ES-I3 (cell line): ENCODE results near the gene ACSF3.
"Not testable (repeated sequence)": the region's sequence is repeated elsewhere in the genome, so short reads cannot be mapped to it uniquely, and the experiment has no call there.

Experiments
- H3K36me3 ChIP-seq: 2 replicates; pipeline ENCODE4 v1.6.1; 2013; ENCODE audit warnings: mild to moderate bottlenecking, low read length, control low read depth, moderate library complexity; ENCODE audit not compliant: insufficient read depth
- H3K4me1 ChIP-seq: 2 replicates; pipeline ENCODE4 v1.6.1; 2013; ENCODE audit warnings: mild to moderate bottlenecking, control low read depth, low read length; ENCODE audit not compliant: insufficient read depth
- H3K9ac ChIP-seq: 2 replicates; pipeline ENCODE4 v1.6.1; 2013; ENCODE audit warnings: low read depth, mild to moderate bottlenecking, low read length, moderate library complexity
- H3K9me3 ChIP-seq: 2 replicates; pipeline ENCODE4 v1.6.1; 2013; ENCODE audit warnings: mild to moderate bottlenecking, low read length, moderate library complexity; ENCODE audit not compliant: control insufficient read depth, insufficient read depth

The ACSF3 gene

DNA sequence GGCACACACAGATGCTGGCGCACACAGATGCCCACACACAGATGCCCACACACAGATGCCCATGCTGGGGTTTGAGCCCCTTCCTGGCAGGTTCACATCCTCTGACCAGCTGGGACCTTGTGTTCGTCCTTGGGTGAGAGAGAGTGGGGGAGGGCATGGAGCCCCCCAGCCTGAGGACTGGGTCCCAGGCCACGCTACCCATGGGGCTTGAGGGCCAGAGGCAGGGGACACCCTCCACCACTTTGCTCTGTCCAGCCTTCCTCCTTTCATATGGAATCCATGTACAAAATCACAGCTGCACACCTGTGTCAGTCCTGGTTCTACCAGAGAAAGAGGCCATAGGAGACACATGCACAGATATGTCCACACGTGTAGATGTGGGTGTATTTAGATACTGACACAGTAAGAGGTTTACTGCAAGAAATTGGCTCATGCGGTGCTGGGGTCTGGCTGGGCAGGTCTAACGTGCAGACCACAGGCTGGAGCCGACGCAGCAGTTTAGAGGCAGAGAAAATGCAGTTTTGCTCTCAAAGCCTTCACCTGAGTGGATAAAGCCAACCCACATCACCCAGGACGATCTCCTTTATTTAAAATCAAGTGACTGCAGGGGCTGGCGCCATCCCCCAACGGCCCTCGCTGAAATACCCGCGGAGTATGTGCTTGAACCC is 95.8 kb downstream of the ACSF3 start:
- Histone ChIP-seq H3K9ac (no peak overlapping the region), H3K36me3 (no peaks in the 10 kb centered on the region), H3K4me1 (no peaks in the 10 kb centered on the region), H3K9me3 (no peaks in the 10 kb centered on the region)

DNA sequence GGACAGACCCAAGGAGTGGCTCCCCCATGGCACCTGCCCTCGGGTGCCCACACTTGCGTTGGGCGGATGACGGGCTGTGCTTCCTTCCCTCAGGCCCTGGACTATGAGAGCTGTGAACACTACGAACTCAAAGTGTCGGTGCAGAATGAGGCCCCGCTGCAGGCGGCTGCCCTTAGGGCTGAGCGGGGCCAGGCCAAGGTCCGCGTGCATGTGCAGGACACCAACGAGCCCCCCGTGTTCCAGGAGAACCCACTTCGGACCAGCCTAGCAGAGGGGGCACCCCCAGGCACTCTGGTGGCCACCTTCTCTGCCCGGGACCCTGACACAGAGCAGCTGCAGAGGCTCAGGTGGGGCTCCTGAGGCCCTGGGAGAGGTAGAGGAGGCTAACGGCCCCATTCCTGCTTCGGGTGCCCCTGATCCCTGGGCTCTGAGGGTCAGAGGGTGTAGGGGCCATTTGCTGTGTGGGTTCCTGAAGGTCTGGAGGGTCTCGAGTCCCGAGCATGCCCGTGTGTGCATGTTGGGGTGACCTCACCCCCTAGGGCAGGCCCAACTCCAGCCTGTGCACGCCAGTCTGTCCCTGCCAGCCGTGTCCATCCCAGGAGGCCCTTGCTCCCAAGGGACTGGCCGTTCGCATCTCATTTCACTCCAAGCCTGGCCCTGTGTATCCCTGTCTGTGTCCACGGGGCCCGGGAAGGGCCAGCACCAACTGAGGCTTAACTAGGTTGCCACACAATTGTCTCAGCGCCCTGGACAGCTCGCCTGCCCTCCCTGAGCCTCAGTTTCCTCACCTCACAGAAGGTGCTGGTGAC is 96.7 kb downstream of the ACSF3 start:
- Histone ChIP-seq H3K4me1 (no peaks in the 10 kb centered on the region), H3K9ac (no peak overlapping the region), H3K36me3 (no peaks in the 10 kb centered on the region), H3K9me3 (no peaks in the 10 kb centered on the region)

DNA sequence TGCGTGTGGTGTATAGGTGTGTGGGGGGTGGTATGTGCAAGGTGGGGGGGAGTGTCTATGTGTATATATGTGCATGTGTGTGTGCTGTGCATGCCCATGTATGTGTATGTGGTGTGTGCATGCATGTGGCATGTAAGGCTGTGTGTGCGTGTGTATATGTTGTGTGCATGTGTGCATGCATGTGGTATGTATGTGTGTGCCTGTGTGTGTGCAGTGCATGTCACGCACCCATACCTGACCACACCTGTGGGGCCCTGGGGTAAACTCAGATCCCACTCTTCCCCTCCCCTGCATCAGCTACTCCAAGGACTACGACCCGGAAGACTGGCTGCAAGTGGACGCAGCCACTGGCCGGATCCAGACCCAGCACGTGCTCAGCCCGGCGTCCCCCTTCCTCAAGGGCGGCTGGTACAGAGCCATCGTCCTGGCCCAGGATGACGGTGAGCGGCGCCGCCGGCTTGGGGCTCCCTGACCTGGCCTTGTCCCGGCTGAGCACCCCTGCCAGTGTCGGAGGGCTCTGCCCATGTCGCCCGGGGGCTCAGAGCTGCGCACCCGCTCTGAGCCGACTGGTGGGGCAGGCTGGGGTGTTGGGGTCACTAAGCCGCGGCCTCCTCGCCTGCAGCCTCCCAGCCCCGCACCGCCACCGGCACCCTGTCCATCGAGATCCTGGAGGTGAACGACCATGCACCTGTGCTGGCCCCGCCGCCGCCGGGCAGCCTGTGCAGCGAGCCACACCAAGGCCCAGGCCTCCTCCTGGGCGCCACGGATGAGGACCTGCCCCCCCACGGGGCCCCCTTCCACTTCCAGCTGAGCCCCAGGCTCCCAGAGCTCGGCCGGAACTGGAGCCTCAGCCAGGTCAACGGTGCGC is 97.6 kb downstream of the ACSF3 start:
- Histone ChIP-seq H3K36me3 (no peaks in the 10 kb centered on the region), H3K9ac (peak overlapping the region; percentile 9; the same call in 1 of the 2 replicates)

DNA sequence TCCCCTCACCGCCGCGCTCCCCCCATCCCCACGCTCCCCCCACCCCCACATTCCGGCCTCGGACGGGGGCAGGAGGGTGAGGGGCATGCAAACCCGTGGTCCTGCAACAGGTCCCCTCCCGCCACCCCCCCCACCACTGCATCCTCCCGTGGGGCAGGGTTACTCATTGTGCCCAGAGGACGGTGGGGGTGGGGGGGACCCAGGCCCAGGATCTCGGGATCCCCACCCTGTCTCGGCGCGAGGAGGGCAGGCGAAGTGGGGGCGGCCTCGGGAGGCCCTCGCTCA is 98.2 kb downstream of the ACSF3 start:
- Histone ChIP-seq H3K36me3 (no peaks in the 10 kb centered on the region), H3K9ac (peak overlapping the region; percentile 62; the same call in 1 of the 2 replicates), H3K4me1 (no peaks in the 10 kb centered on the region), H3K9me3 (no peaks in the 10 kb centered on the region)

More for the DNA sequence above, 97.6 kb downstream of the ACSF3 start:
- H3K4me1 ChIP-seq: no peaks in the 10 kb centered on the region
- H3K9me3 ChIP-seq: no peaks in the 10 kb centered on the region

DNA sequence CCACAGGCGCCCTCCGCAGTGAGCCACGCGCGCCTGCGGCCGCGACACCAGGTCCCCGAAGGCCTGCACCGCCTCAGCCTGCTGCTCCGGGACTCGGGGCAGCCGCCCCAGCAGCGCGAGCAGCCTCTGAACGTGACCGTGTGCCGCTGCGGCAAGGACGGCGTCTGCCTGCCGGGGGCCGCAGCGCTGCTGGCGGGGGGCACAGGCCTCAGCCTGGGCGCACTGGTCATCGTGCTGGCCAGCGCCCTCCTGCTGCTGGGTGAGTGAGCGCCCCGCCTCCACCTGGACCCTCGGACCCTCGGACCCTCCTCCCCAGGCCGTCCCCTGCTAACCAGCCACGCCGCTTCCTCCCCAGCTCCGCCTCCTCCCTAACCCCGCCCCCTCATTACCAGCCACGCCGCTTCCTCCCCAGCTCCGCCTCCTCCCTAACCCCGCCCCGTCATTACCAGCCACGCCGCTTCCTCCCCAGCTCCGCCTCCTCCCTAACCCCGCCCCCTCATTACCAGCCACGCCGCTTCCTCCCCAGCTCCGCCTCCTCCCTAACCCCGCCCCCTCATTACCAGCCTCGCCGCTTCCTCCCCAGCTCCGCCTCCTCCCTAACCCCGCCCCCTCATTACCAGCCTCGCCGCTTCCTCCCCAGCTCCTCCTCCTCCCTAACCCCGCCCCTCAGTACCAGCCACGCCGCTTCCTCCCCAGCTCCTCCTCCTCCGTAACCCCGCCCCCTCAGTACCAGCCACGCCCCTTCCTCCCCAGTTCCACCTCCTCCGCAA is 98.7 kb downstream of the ACSF3 start:
- peak overlapping the region; percentile 62; the same call in 1 of the 2 replicates for H3K9ac ChIP-seq
- not testable (repeated sequence) for H3K9me3 ChIP-seq, H3K4me1 ChIP-seq, H3K36me3 ChIP-seq

DNA sequence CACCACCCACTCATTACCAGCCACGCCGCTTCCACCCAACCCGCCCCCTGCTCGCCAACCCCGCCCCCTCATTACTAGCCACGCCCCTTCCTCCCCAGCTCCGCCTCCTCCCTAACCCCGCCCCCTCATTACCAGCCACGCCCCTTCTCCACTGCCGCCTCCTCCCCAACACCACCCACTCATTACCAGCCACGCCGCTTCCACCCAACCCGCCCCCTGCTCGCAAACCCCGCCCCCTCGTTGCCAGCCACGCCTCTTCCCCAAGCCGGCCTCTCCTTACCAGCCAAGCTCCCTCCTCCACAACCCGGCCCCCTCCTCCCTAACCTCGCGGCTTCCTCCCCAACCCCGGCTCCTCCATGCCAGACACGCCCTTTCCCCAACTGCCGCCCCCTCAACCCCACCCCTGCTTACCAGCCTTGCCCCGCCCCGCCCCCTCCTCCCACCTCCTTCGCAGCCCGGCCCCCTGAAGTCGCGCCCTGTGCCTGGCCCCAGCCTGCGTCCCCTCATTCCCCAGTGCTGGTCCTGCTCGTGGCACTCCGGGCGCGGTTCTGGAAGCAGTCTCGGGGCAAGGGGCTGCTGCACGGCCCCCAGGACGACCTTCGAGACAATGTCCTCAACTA is 99.4 kb downstream of the ACSF3 start:
- H3K9ac ChIP-seq: 0 out of 2 replicates have a peak overlapping the region, but pooled peaks have one; percentile 15
- H3K36me3 ChIP-seq: no peaks in the 10 kb centered on the region
- no peaks in the 10 kb centered on the region for H3K4me1 ChIP-seq
- no peaks in the 10 kb centered on the region for H3K9me3 ChIP-seq

DNA sequence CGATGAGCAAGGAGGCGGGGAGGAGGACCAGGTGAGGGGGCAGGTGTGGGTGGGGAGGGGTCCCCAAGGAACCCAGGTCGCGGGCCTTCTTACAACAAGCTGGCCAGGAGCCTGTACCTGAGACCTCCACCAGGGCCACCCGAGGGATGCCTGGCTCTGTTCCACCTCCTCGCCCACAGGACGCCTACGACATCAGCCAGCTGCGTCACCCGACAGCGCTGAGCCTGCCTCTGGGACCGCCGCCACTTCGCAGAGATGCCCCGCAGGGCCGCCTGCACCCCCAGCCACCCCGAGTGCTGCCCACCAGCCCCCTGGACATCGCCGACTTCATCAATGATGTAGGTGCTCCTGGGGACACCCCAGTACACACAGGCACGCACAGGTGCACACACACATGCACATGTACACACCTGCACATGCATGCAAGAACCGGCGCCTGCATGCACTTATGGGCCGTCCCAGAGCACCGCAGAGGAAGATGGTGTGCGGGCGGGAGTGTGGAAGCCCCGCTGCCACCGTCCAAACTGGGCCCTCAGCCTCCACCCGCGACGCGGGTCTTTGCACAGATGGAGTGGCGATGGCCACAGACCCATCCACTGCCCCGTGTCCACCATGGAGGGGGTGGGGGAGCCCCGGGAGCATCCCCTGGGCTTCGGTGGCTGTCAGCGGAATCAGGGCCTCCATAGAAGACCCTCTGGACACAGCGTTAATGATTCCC is 100.1 kb downstream of the ACSF3 start:
- no peaks in the 10 kb centered on the region for H3K36me3 ChIP-seq
- H3K9me3 ChIP-seq: no peaks in the 10 kb centered on the region
- 0 out of 2 replicates have a peak overlapping the region, but pooled peaks have one; percentile 15 for H3K9ac ChIP-seq
- no peaks in the 10 kb centered on the region for H3K4me1 ChIP-seq

DNA sequence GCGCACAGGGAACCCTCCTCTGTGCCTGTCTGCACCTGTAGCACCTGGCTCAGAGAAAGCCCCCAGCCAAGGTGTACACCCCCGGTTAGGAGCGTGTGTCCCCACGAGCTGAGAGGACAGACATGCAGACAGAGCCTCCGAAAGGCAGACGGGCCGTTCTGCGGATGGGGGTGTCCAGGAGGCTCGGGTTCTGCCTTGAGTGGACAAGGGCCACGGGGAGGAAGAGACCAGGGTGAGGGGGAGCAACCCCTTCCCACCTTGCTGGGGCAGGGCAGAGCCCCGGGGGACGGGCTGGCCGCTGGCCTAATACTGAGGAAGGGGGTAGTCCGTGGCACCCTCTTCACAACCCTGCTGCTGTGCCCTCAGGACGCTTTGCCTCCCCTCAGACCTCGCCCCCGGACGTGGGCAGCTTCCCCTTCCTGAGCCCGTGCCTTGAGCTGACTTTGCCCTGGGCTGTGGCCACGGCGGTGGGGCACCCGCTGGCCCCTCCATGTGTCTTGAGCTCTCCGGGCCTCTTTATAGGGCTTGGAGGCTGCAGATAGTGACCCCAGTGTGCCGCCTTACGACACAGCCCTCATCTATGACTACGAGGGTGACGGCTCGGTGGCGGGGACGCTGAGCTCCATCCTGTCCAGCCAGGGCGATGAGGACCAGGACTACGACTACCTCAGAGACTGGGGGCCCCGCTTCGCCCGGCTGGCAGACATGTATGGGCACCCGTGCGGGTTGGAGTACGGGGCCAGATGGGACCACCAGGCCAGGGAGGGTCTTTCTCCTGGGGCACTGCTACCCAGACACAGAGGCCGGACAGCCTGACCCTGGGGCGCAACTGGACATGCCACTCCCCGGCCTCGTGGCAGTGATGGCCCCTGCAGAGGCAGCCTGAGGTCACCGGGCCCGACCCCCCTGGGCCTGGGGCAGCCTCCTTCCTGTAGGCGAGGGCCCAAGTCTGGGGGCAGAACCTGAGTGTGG is 101.0 kb downstream of the ACSF3 start:
- no peaks in the 10 kb centered on the region for H3K36me3 ChIP-seq
- no peaks in the 10 kb centered on the region for H3K9me3 ChIP-seq
- H3K9ac ChIP-seq: no peak overlapping the region
- H3K4me1 ChIP-seq: no peaks in the 10 kb centered on the region; the same call in 1 of the 2 replicates

DNA sequence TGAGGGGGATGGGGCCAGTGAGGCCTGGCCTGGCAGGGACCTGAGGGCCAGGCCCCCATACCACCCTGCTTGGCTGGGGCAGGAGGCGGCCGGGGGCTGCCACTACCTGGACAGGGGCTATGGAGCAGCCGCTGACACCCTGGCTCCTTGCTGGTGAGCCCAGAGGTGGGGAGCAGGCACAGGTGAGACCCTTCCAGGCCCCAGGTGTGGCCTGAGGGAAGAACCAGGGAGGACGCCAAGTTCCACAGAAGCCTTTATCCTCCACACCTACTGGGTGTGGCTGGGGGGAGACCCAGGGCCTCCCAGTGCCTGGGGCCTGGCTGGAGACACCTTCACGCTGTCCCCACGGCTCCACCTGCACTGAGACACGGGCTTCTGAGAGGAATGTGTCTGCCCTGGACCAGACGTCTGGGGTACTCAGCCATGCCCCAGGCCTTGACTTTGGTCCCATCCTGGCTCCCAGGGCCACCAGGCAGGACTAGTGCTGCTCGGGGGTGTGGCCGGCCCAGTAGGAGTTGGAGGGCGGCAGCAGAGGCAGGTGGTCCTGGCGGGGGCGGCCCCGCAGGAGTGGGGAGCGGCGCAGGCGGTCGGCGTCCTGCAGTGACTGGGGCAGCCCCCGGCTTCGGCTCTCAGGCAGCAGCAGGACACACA is 102.0 kb downstream of the ACSF3 start:
- H3K36me3 ChIP-seq: no peaks in the 10 kb centered on the region
- H3K9me3 ChIP-seq: no peaks in the 10 kb centered on the region
- H3K9ac ChIP-seq: no peak overlapping the region
- no peaks in the 10 kb centered on the region; the same call in 1 of the 2 replicates for H3K4me1 ChIP-seq

DNA sequence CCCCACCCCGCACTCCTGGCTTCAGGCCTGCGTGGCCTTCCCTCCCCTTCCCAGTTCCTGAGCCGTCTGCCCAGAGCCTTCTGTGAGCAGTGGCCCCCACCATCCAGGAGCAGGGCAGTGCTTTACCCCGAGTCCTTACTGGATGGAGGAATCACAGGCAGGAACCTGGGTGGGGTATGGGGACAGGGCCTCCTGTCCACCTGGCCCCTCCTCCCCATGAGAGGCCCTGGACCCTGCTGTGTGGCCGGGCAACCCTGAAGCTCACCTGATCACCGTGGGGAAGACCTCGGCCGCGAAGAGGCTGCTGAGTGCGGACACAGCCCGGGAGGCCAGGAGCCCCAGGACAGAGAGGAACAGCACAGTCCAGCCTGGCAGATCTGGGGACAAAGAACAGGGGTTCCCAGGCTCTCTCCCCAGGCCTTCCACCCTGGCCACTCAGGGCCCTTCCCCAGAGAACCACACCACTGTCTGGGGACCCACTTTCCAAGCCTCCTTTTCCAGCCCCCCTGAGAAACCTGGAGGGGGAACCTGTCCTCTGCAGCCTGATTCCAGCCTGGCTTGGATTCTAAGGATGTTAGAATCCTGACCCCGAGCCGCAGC is 103.5 kb downstream of the ACSF3 start:
- Histone ChIP-seq H3K36me3 (no peaks in the 10 kb centered on the region), H3K9ac (no peak overlapping the region), H3K9me3 (no peaks in the 10 kb centered on the region), H3K4me1 (no peaks in the 10 kb centered on the region; the same call in 1 of the 2 replicates)

DNA sequence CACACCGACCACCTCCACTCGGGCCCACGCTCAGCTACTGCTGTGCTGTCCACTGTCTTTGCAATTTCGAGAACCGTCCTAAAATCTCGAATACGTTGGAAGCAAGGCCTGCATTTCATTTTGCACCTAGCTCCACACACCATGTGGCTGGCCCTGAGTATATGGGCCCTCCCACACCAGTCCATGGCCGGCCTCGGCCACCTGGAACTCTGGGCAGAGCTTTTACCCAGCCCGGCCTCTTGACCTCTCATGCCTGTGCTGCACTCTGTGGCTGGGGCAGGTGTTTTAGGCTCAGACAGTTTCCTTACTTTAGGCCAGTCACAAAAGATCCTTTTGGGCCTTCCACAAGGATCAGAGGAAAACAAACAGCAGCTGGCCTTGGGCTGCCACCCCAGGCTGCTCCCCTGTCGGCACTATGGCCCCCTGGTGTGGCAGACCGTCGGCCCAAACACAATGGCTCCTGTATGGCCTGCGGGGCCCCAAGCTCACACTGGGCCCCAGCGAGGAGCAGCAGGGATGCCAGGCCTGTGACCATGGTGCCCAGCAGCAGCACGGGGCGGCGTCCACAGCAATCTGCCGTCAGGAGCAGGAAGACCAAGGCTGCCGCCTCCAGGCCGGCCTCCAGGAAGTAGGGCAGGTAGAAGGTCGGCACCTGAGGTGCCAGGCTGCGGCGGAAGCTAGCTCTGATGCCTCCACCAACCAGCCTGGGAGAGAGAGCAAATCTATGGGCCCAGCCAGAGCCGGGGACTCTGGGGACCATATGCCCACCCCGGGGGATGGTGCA is 104.2 kb downstream of the ACSF3 start:
- Histone ChIP-seq H3K9ac (no peak overlapping the region), H3K9me3 (no peaks in the 10 kb centered on the region), H3K4me1 (no peaks in the 10 kb centered on the region; the same call in 1 of the 2 replicates), H3K36me3 (no peaks in the 10 kb centered on the region)
